Ectodermal cell (in vitro differentiated cells): ENCODE measurements around the gene MICAL1.
A peak's percentile ranks its signal among the peaks of the same experiment; 100 is the strongest.
"Not testable (repeated sequence)": the region's sequence is repeated elsewhere in the genome, so short reads cannot be mapped to it uniquely, and the experiment has no call there.

Source experiments
- H3K27ac ChIP-seq: 2 replicates; pipeline ENCODE4 v1.7.0; 2013; ENCODE audit warnings: mild to moderate bottlenecking, low read depth, low read length; ENCODE audit not compliant: insufficient read depth, poor library complexity, severe bottlenecking
- H3K27me3 ChIP-seq: 2 replicates; pipeline ENCODE4 v1.7.0; 2013; ENCODE audit warnings: mild to moderate bottlenecking, low read length; ENCODE audit not compliant: insufficient read depth, control insufficient read depth, poor library complexity, severe bottlenecking
- H3K36me3 ChIP-seq: one replicate; pipeline ENCODE4 v1.7.0; 2013; ENCODE audit warnings: low read length; ENCODE audit not compliant: control insufficient read depth, insufficient read depth
- H3K4me1 ChIP-seq: one replicate; pipeline ENCODE4 v1.7.0; 2013; ENCODE audit warnings: low read length; ENCODE audit not compliant: control insufficient read depth, insufficient read depth
- H3K4me3 ChIP-seq: 2 replicates; pipeline ENCODE4 v1.7.0; 2013; ENCODE audit warnings: low read depth, low read length, control low read depth; ENCODE audit not compliant: insufficient read depth
- H3K9me3 ChIP-seq: 2 replicates; pipeline ENCODE4 v1.7.0; 2013; ENCODE audit warnings: mild to moderate bottlenecking, low read length, moderate library complexity; ENCODE audit not compliant: control insufficient read depth
- WGBS, 2 experiments: methylation state at CpG; one replicate each; pipeline ENCODE4 v1.1.7; 2013; ENCODE audit warnings: missing lambda C conversion rate in 2 of 2; 5-methylcytosine and 5-hydroxymethylcytosine counted together

MICAL1 gene

GRCh38 chr6:109466212-109466923, 10.8 kb upstream of the MICAL1 start:
- 92 to 98% methylated on average over 6 of the region's 7 CpGs for whole genome bisulfite sequencing, 2 experiments
- Histone ChIP-seq H3K4me3 (no peak overlapping the region), H3K27me3 (no peaks in the 10 kb centered on the region), H3K4me1 (no peaks in the 10 kb centered on the region), H3K27ac (no peak overlapping the region), H3K36me3 (peaks cover 35% of the 10 kb centered on the region), H3K9me3 (no peaks in the 10 kb centered on the region)

GRCh38 chr6:109465772-109466171, 10.2 kb upstream of the MICAL1 start:
- WGBS, 2 experiments = 94 to 97% methylated on average over 7 of the region's 7 CpGs
- Histone ChIP-seq H3K36me3 (peaks cover 30% of the 10 kb centered on the region), H3K4me3 (no peak overlapping the region), H3K4me1 (no peaks in the 10 kb centered on the region), H3K9me3 (no peaks in the 10 kb centered on the region), H3K27me3 (no peaks in the 10 kb centered on the region), H3K27ac (no peak overlapping the region)

GRCh38 chr6:109461733-109462526, 6.4 kb upstream of the MICAL1 start:
- Histone ChIP-seq H3K4me1 (peaks cover 28% of the 10 kb centered on the region), H3K4me3 (no peak overlapping the region), H3K36me3 (peaks cover 23% of the 10 kb centered on the region), H3K27me3 (no peaks in the 10 kb centered on the region), H3K9me3 (no peaks in the 10 kb centered on the region), H3K27ac (no peak overlapping the region)
- 96 to 100% methylated on average over 1 of the region's 1 CpG for WGBS, 2 experiments

- 100% methylated on average over 1 of the region's 1 CpG; no CpG with 5 or more reads in 1 of the 2 experiments for WGBS, 2 experiments
- H3K27ac ChIP-seq, H3K4me3 ChIP-seq, H3K27me3 ChIP-seq, H3K9me3 ChIP-seq: not testable (repeated sequence)
- peaks cover 34% of the 10 kb centered on the region for H3K4me1 ChIP-seq
- H3K36me3 ChIP-seq = peaks cover 19% of the 10 kb centered on the region
These were observed 5.6 kb upstream of the MICAL1 start for GRCh38 chr6:109461205-109461604.

GRCh38 chr6:109460161-109460829, 4.7 kb upstream of the MICAL1 start:
- Histone ChIP-seq H3K27ac (peak overlapping the region; percentile 40), H3K4me3 (no peak overlapping the region)
- 64 to 81% methylated on average over 2 of the region's 3 CpGs for WGBS, 2 experiments

GRCh38 chr6:109458774-109459531, 3.4 kb upstream of the MICAL1 start:
- Histone ChIP-seq H3K4me3 (no peak overlapping the region), H3K36me3 (no peaks in the 10 kb centered on the region), H3K9me3 (no peaks in the 10 kb centered on the region), H3K4me1 (peaks cover 40% of the 10 kb centered on the region), H3K27me3 (no peaks in the 10 kb centered on the region), H3K27ac (no peak overlapping the region)
- 70 to 77% methylated on average over 5 of the region's 5 CpGs for WGBS, 2 experiments

More at GRCh38 chr6:109460161-109460829, 4.7 kb upstream of the MICAL1 start:
- H3K36me3 ChIP-seq = peaks cover 10% of the 10 kb centered on the region
- H3K9me3 ChIP-seq = no peaks in the 10 kb centered on the region
- H3K4me1 ChIP-seq = peaks cover 34% of the 10 kb centered on the region
- no peaks in the 10 kb centered on the region for H3K27me3 ChIP-seq

GRCh38 chr6:109457562-109457996, 2.0 kb upstream of the MICAL1 start:
- Histone ChIP-seq H3K27ac (no peak overlapping the region), H3K4me3 (no peak overlapping the region), H3K36me3 (no peaks in the 10 kb centered on the region), H3K9me3 (no peaks in the 10 kb centered on the region), H3K4me1 (peaks cover 41% of the 10 kb centered on the region), H3K27me3 (no peaks in the 10 kb centered on the region)
- WGBS, 2 experiments = 90 to 91% methylated on average over 6 of the region's 6 CpGs

- WGBS, 2 experiments = 79 to 80% methylated on average over 16 of the region's 16 CpGs
- H3K9me3 ChIP-seq = no peaks in the 10 kb centered on the region
- peak overlapping the region; percentile 61 for H3K4me3 ChIP-seq
- H3K4me1 ChIP-seq = peaks cover 41% of the 10 kb centered on the region
- H3K27ac ChIP-seq = no peak overlapping the region
- no peaks in the 10 kb centered on the region for H3K27me3 ChIP-seq
- peaks cover 3% of the 10 kb centered on the region for H3K36me3 ChIP-seq
These were observed 1.4 kb upstream of the MICAL1 start for GRCh38 chr6:109456710-109457561.

- Histone ChIP-seq H3K36me3 (peaks cover 6% of the 10 kb centered on the region), H3K4me3 (peak overlapping the region; percentile 61), H3K9me3 (no peaks in the 10 kb centered on the region), H3K27ac (peak overlapping the region; percentile 74), H3K27me3 (no peaks in the 10 kb centered on the region), H3K4me1 (peaks cover 41% of the 10 kb centered on the region)
- 2% methylated on average over 38 of the region's 38 CpGs for WGBS, 2 experiments
These were observed 575 bp upstream of the MICAL1 start for GRCh38 chr6:109456111-109456583.
